HG03565 (cell line): ENCODE measurements around the gene RASA4B.
"Not testable (repeated sequence)": the region's sequence is repeated elsewhere in the genome, so short reads cannot be mapped to it uniquely, and the experiment has no call there.

Experiments used
- ATAC-seq: cut with Tn5 transposase; IDR thresholded peaks from one replicate; pipeline ENCODE4 v1.9.1; 2021; ENCODE audit warnings: mild to moderate bottlenecking, moderate library complexity; ENCODE audit not compliant: unreplicated experiment

RASA4B gene

GRCh38 chr7:102511860-102512522, 5.6 kb downstream of the RASA4B start:
- not testable (repeated sequence) for ATAC-seq

- not testable (repeated sequence) for ATAC-seq
Measured at GRCh38 chr7:102510575-102510974, 7.0 kb downstream of the RASA4B start.

DNA sequence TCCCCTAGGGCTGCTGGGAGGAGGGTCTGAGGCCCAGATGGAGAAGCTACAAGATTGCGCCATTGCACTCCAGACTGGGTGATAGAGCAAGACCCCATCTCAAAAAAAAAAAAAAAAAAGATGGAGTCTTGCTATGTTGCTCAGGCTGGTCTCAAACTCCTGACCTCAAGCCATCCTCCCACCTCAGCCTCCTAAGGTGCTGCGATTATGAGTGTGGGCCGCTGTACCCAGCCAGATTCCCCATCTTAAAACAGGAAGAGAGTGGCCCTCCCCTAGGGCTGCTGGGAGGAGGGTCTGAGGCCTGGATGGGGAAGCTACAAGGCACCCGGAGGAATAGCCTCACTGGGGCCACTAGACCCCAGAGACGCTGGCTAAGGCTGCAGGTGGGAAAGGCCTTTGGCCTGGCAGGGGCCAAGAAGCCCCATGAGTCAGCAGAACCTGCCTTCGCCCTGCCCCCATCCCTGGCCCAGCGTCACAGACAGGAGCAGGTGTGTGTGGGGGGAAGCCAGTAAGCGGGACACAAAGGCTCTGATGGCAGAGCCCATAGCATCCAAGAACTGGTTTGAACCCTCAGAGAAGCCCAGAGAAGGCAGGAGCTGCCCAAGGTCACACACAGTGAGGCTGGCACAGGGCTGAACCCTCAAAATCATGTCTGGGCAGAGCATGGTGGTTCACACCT, 10.0 kb downstream of the RASA4B start:
- ATAC-seq: not testable (repeated sequence)

- not testable (repeated sequence) for ATAC-seq
Measured at GRCh38 chr7:102505298-102506185, 12.0 kb downstream of the RASA4B start.

DNA sequence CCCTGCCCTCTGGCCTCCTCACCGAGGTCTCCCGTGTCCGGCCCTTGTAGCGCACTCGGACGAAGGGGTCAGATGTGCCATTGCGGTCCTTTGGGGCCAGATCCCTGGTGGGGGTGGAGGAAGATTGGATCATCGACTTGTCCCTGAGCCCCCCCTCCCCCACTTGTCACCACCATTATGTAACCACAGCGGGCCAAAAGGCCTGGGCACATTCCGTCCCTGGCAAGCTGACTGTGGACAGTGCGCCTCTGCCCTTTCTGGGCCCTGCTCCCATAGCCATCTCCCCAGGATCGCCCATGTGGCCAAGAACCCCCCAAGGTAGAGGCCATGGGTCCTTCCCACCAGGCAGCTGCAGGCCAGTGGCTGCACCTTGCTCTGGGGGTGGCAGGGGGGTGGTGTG, 14.4 kb downstream of the RASA4B start:
- ATAC-seq: not testable (repeated sequence)

GRCh38 chr7:102498321-102498720, 19.3 kb downstream of the RASA4B start:
- ATAC-seq: not testable (repeated sequence)

DNA sequence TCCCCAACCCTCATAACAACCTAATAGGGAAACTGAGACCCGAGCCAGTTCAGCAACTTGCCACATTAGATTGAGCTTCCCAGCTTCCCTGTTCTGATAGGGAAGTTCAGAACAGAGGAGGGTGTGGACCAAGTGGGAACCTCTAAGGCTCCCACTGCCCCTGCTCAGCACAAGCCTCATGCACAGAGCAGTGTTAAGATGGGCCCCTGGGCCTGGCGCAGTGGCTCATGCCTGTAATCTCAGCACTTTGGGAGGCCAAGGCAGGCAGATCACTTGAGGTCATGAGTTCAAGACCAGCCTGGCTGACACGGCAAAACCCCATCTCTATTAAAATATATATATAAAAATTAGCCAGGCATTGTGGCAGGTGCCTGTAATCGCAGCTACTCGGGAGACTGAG, 20.3 kb downstream of the RASA4B start:
- not testable (repeated sequence) for ATAC-seq

DNA sequence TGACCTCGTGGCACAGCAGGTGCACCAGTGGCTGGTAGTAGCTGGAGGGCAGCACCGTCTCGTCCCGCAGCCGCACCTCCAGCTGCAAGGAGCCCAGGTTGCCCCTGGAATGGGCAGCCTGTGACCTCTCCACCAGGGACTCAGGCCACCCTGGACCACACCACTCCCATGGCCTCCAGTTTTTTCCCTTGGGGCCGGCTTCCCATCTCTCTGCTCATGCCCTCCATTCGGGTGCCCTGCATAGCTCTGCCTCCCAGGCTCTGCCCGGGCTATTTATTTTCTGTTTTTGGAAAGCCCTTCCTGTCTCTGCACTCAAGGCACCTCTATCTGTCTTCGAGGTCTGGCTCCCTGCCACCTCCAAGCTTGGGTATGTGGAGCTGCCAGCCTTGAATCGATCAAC, 20.7 kb downstream of the RASA4B start:
- not testable (repeated sequence) for ATAC-seq

GRCh38 chr7:102494473-102495149, 23.0 kb downstream of the RASA4B start:
- ATAC-seq: peak; percentile 55

GRCh38 chr7:102494026-102494425, 23.6 kb downstream of the RASA4B start:
- ATAC-seq: not testable (repeated sequence)

DNA sequence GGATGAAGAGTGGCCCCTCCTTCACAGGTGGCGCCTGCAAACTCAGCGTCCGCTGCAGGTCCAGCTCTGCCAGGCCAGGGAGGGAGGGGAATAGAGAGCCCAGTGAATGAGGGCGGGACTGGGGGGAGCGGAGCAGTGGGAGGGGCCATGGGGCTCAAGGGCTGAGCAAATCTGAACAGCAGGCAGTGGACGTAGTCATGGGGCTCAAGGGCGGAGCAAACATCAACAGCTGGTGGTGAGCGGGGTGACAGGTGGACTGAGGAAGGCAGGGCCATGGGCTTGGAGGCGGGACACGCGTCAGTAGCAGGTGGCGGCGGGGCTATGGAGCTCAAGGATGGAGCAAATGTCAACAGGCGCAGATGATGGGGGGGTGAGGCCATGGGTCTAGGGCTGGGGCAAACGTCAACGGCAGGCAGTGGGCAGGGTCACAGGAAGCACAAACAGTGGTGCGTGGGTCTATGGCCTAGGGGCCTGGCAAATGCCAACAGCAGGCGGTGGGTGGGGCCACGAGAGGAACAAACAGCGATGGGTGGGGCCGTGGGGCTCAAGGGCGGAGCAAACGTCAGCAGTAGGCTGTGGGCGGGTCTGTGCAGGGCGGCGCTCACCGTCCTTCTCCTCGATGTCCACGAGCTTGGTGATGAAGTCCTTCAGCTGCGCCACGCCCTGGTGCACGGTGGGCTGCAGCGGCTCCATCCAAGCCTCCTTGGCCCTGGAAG, 24.2 kb downstream of the RASA4B start:
- not testable (repeated sequence) for ATAC-seq

GRCh38 chr7:102490529-102491075, 27.0 kb downstream of the RASA4B start:
- peak; percentile 38 for ATAC-seq

DNA sequence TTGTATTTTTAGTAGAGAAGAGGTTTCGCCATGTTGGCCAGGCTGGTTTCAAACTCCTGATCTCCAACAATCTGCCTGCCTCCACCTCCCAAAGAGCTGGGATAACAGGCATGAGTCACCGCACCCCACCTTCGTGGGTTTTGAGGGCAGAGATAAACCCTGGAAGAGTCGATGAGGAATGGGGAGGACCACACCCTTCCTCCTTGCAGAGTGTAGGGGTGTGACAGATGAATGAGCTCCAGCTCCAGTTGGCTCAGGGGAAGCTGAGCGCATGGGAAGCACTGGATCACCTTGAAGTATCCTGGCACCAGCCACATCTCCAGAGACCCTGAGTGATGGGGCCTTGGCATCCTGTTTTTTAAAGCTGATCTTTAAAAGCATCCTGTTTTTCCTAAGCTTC, 33.3 kb downstream of the RASA4B start:
- ATAC-seq: not testable (repeated sequence)

GRCh38 chr7:102481962-102482361, 35.6 kb downstream of the RASA4B start:
- not testable (repeated sequence) for ATAC-seq

DNA sequence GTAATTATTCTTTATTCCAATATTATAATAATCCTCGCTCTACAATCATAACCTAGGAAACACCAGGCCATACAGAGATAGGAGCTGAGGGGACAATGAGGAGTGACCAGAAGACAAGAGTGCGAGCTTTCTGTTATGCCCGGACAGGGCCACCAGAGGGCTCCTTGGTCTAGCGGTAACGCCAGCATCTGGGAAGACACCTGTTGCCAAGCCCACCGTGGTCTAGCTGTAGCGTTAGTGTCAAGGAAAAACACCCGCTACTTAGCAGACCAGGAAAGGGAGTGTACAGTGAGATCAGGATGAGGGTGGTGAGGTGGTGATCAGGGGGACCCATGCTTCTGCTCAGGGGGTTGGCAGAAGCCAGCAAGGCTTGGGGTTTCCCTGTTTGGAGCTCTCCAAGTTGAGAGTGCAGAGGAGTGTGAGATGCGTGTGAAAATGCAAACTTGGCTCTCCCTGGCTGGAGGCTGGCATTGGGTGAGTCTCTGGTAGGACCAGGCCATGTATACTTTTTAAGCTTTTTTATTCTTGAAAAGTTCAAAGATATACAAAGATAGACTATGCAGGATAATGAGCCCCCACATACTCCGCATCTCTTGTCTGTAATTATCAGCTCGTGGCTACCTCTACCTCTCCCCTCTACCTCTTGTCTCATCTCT, 37.5 kb downstream of the RASA4B start:
- ATAC-seq: not testable (repeated sequence)

DNA sequence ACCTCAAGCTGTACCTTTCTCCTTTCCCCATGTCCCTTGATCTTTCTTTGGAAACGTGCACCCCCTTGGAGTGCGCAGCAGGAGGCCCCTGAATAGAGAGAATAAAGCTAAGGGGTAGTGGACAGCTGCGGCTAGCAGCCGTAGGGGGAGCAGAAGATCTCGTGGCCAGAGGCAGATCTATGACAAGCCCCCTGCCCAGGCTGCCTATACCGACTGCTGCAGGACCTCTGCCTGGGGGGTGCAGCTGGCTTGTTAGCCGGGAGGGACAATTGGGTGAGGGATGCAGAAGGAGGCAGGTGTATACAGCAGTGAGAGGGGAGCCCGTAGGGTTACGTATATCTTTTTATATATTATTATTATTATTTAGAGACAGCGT, 38.4 kb downstream of the RASA4B start:
- ATAC-seq: peak; percentile 18

- ATAC-seq: peak; percentile 88
Measured at GRCh38 chr7:102478314-102479208, 39.0 kb downstream of the RASA4B start, which contains the start of gene POLR2J. POLR2J (minus strand) TSS chr7:102478922; CDS start chr7:102478860, 62 bp downstream.

GRCh38 chr7:102474736-102475435, 42.7 kb downstream of the RASA4B start:
- not testable (repeated sequence) for ATAC-seq
